Uterus (tissue), 2 donors: ENCODE measurements around the gene SGSM2.

Source experiments
- POLR2A ChIP-seq, 2 donors: fragments of 450-650 bp; IDR thresholded peaks; one replicate each; pipeline ENCODE4 v1.6.1; 2016; ENCODE audit warnings: antibody characterized with exemption in 2 of 2, mild to moderate bottlenecking in 1 of 2, moderate library complexity in 1 of 2
- TF ChIP-seq, protein P1 (sequence below), 4 experiments: fragments of 200-600 bp in 2 of 4; fragments of 450-650 bp in 2 of 4; sonication (generic) in 2 of 4; IDR thresholded peaks; one replicate each; pipeline ENCODE4 v1.5.1; 2016 to 2019; ENCODE audit warnings: antibody characterized with exemption in 4 of 4, mild to moderate bottlenecking in 2 of 4, moderate library complexity in 1 of 4

DNA sequence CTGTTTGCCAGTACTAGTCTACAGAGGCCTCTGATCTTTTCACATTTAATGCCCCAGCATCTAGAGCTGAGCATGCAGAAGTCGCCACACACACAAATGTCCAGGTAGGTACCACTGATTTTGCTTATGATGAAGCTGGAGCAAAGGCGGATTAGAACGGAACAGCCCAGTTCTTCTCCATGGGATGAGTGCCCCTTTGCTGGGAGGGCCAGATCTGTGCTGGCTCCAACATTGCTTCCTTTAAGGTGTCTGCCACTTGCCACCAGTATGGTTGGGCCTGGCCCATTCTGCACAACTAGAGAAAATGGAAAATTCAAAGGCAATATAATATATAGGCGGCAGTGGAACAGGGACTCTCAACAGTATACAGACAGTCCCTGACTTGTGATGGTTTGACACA lies 65.7 kb downstream of the SGSM2 start:
- no peak for TF ChIP-seq POLR2A (IDR thresholded peaks at IDR 0.05)
- TF ChIP-seq, protein P1, sequence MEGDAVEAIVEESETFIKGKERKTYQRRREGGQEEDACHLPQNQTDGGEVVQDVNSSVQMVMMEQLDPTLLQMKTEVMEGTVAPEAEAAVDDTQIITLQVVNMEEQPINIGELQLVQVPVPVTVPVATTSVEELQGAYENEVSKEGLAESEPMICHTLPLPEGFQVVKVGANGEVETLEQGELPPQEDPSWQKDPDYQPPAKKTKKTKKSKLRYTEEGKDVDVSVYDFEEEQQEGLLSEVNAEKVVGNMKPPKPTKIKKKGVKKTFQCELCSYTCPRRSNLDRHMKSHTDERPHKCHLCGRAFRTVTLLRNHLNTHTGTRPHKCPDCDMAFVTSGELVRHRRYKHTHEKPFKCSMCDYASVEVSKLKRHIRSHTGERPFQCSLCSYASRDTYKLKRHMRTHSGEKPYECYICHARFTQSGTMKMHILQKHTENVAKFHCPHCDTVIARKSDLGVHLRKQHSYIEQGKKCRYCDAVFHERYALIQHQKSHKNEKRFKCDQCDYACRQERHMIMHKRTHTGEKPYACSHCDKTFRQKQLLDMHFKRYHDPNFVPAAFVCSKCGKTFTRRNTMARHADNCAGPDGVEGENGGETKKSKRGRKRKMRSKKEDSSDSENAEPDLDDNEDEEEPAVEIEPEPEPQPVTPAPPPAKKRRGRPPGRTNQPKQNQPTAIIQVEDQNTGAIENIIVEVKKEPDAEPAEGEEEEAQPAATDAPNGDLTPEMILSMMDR (IDR thresholded peaks at IDR 0.05) = no peak
